Mucosa of descending colon (tissue), 3 donors: ENCODE results near the gene VSIG8. TPM values are rescaled to one million over a fixed set of nuclear protein-coding genes. Genes with fewer than 3 reads are reported as not detected.
A peak's percentile ranks its signal among the peaks of the same experiment; 100 is the strongest.

Source experiments
- ATAC-seq: fragments of 200-7000 bp; cut with Tn5 transposase; one replicate; pipeline ENCODE4 v1.9.1; 2020; ENCODE audit warnings: mild to moderate bottlenecking, moderate library complexity
- DNase-seq, 3 donors: peaks; one replicate each; pipeline ENCODE4 v3.0.0-alpha.2; 2020
- H3K36me3 ChIP-seq: fragments of 200-600 bp; one replicate; pipeline ENCODE4 v1.8.0; 2021; ENCODE audit warnings: low read depth, mild to moderate bottlenecking
- H3K4me1 ChIP-seq: fragments of 200-600 bp; one replicate; pipeline ENCODE4 v1.8.0; 2021; ENCODE audit warnings: low read depth, mild to moderate bottlenecking
- H3K4me3 ChIP-seq: fragments of 200-600 bp; one replicate; pipeline ENCODE4 v1.8.0; 2021; ENCODE audit warnings: mild to moderate bottlenecking
- H3K9me3 ChIP-seq: fragments of 200-600 bp; one replicate; pipeline ENCODE4 v1.8.0; 2021; ENCODE audit warnings: mild to moderate bottlenecking
- intact Hi-C, 2 donors: fragments of 100-400 bp; cut with DNase I in 1 of 2; cut with micrococcal nuclease in 1 of 2; formaldehyde crosslinking; loops; one replicate each; pipeline versions ENCODE4 v1.11.0 to v1.11.1; 2022; cut with DNase I, micrococcal nuclease
- total RNA-seq, 3 donors: library from RNA; stranded (reverse); fragmentation: NEBNext Ultra II Directional in 2 of 3; extraction: Animal tissue kit (Norgen Biotek cat#: 25700) in 2 of 3; gene quantifications; one replicate each; pipeline versions ENCODE4 v1.2.1 to v1.2.4, GENCODE V29; 2021 to 2023
- TF ChIP-seq, protein P1 (sequence below): fragments of 200-600 bp; IDR thresholded peaks from one replicate; pipeline ENCODE4 v1.8.0; 2022; ENCODE audit warnings: antibody characterized with exemption, mild to moderate bottlenecking
- donor health status: DM: no; HTN: no; CAD: no; lungs with moderate emphysema.
- donor health status: DM: no; HTN: no; CAD: no.
- donor health status: DM: no; HTN: yes; CAD: no.

VSIG8 gene
- total RNA-seq, 3 donors from 2014 or later: not detected

DNA sequence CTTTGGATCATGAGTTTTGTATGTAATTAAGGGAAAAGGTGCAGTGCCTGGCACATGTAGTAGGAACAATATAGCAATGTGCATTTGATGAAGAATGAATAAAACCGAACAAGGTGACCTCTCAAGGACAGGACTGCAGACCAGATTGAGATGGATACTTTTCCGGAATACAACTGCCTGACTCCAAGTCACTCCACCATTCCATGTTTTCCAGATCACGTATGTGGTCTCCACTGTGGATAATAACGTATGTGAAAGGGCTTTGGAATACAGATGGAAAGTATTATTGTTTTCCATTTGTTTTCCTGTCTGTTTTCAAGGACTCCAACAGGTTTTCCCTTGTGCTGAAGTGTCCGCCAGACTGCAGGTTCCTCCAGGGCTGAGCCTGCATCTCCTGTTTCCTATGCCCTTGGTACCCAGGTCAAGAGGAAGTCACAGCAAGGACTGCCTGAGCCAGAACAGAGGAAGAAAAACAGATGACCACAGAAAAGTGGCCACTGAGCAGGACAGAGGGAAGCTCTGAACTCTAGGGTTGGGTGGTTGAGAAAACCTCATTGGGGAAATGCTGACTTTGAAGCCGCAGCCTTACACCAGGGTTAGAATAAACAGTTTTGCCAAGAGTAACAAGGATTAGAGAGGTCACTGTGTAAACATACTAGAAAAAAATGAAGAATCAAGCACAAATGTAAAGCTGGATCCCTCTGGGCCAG lies 33.5 kb upstream of the VSIG8 start:
- H3K4me3 ChIP-seq: no peak overlapping the region
- TF ChIP-seq, protein P1, sequence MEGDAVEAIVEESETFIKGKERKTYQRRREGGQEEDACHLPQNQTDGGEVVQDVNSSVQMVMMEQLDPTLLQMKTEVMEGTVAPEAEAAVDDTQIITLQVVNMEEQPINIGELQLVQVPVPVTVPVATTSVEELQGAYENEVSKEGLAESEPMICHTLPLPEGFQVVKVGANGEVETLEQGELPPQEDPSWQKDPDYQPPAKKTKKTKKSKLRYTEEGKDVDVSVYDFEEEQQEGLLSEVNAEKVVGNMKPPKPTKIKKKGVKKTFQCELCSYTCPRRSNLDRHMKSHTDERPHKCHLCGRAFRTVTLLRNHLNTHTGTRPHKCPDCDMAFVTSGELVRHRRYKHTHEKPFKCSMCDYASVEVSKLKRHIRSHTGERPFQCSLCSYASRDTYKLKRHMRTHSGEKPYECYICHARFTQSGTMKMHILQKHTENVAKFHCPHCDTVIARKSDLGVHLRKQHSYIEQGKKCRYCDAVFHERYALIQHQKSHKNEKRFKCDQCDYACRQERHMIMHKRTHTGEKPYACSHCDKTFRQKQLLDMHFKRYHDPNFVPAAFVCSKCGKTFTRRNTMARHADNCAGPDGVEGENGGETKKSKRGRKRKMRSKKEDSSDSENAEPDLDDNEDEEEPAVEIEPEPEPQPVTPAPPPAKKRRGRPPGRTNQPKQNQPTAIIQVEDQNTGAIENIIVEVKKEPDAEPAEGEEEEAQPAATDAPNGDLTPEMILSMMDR: no peak
- no peak for ATAC-seq
- H3K4me1 ChIP-seq: peaks cover 9% of the 10 kb centered on the region
- no peak for DNase-seq
- H3K9me3 ChIP-seq: no peaks in the 10 kb centered on the region
- no peaks in the 10 kb centered on the region for H3K36me3 ChIP-seq
- intact Hi-C loops: no loop called here

DNA sequence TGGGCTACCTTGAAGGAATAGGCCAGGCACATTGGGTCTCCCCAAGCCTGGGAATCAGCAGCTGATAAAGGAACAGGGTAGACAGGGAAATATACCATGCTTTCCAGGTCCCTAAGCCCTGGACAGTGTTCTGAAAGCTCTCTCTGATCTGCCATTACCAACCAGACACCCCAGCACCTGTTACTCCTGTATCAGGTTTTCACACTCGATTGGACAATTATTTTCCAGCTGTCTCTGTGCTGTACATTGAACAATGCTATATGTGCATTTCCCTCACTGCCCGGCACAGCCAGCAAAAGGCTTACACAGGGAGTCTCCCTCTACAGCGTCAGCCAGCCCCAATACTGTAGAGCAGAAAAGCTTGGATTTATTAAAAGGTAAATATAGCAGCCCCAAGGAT lies 32.8 kb upstream of the VSIG8 start:
- Histone ChIP-seq H3K36me3 (no peaks in the 10 kb centered on the region), H3K4me1 (peaks cover 6% of the 10 kb centered on the region), H3K9me3 (no peaks in the 10 kb centered on the region), H3K4me3 (no peak overlapping the region)
- intact Hi-C loops: no loop called here
- ATAC-seq: no peak
- TF ChIP-seq, protein P1: no peak
- no peak for DNase-seq

DNA sequence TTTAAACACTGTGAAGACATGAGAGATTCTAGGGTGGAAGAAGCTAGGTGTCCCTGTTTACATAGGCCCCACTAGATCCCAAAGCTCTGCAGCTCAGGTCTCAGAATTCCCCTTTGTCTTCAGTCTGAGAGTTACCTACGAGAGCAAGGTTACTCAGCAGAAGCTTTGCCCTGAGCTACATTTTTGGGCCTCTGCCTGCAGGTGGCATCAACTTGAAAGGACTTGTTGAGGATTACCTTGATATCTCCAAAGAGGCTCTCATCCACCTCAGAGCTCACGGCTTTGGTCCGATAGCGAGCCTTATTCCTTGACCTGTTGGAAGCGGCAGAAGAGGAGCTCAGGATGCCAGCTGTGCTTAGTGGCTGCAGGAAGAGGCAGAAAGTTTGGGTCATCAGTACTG lies 30.5 kb upstream of the VSIG8 start:
- no peaks in the 10 kb centered on the region for H3K36me3 ChIP-seq
- ATAC-seq (no peak), DNase-seq (peak in 1 of 3 donors; percentile 42)
- intact Hi-C loops: loop anchor here in 1 of 2 donors (5.0 kb wide), 1 partner anchor 96 kb away; no protein-coding TSS in a partner anchor
- TF ChIP-seq, protein P1: no peak
- H3K9me3 ChIP-seq: no peaks in the 10 kb centered on the region
- H3K4me3 ChIP-seq: no peak overlapping the region
- H3K4me1 ChIP-seq: no peaks in the 10 kb centered on the region

DNA sequence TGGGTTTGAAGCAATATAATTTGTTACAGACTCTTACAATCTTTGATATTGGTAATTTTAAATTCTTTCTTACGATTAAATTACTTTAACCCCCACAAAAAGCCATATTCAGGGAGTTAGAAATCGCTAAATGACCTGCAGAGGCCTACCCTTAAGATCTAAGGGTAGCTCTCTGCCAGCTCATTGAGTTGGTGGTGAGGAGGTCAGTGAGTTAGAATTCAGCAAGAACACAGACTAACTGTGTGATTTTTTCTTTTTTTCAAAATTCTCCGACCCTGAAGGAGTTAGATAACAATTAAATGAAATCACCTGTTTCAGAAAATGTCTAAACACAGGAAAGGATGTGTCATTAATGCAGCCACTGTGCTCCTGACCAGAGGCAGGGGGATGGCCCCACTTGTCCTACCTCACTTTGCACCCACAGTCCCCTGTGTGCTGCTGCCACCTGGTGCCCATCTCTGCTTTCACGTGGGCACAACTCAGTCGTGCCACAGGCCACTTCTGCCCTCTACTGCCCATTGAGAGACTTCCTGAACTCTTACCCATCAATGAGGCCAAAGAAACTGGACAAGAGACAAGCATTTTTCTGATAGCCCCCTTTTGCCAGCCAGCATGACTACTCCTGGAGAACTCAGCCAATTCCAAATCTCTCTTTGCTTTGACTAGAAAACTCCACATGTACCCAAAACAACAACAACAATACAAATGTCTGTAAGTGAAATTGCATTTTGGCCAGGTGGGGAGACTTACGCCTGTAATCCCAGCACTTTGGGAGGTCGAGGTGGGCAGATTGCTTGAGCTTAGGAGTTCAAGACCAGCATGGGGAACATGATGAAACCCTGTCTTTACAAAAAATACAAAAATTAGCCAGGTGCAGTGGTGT lies 29.1 kb upstream of the VSIG8 start:
- Histone ChIP-seq H3K4me1 (no peaks in the 10 kb centered on the region), H3K4me3 (no peak overlapping the region), H3K9me3 (no peaks in the 10 kb centered on the region), H3K36me3 (no peaks in the 10 kb centered on the region)
- peak; percentile 85 to 92 (median 92) for DNase-seq
- peak; percentile 97 for ATAC-seq
- intact Hi-C loops: loop anchor here (1.0 to 5.0 kb wide), 2 partner anchors 92 to 94 kb away; no protein-coding TSS in a partner anchor
- TF ChIP-seq, protein P1: peak; percentile 74

DNA sequence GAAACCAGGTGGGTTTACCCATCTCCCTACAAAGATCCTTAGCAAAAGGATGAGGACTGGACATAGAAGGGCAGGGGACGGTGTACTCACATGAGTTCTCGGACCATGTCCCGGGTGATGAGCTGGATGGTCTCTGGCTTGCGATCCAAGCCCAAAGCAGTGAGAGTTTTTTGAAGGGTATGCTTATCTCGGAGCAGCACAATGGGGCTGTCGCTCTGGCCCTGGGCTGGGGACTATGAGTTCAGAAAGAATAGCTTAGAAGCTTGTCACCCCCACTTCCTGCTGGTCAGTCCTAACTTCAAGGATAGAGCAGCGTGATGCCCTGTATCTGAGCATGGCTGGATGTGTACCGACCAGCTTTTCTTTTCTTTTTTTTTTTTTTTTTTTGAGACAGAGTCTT lies 27.9 kb upstream of the VSIG8 start:
- no peaks in the 10 kb centered on the region for H3K9me3 ChIP-seq
- intact Hi-C loops: loop anchor here in 1 of 2 donors (5.0 kb wide), 1 partner anchor 93 kb away; no protein-coding TSS in a partner anchor
- ATAC-seq: no peak
- DNase-seq: no peak
- H3K4me3 ChIP-seq: no peak overlapping the region
- no peaks in the 10 kb centered on the region for H3K36me3 ChIP-seq
- no peaks in the 10 kb centered on the region for H3K4me1 ChIP-seq
- TF ChIP-seq, protein P1: no peak
